Upper lobe of left lung (tissue), 4 donors: ENCODE results near the gene SOST.

Experiments
- POLR2A ChIP-seq, 4 donors: fragments of 450-650 bp; IDR thresholded peaks; one replicate each; pipeline ENCODE4 v1.5.1; 2016 to 2017; ENCODE audit warnings: antibody characterized with exemption in 4 of 4, mild to moderate bottlenecking in 2 of 4
- POLR2AphosphoS5 ChIP-seq, 2 donors: sonication (generic); formaldehyde crosslinking; IDR thresholded peaks; one replicate each; pipeline ENCODE4 v1.5.1; 2017; ENCODE audit warnings: antibody characterized with exemption in 2 of 2
- TF ChIP-seq, protein P1 (sequence below), 6 experiments: fragments of 450-650 bp in 4 of 6; fragments of 200-600 bp in 2 of 6; sonication (generic) in 2 of 6; IDR thresholded peaks; one replicate each; pipeline ENCODE4 v1.5.1; 2016 to 2019; ENCODE audit warnings: antibody characterized with exemption in 6 of 6

DNA sequence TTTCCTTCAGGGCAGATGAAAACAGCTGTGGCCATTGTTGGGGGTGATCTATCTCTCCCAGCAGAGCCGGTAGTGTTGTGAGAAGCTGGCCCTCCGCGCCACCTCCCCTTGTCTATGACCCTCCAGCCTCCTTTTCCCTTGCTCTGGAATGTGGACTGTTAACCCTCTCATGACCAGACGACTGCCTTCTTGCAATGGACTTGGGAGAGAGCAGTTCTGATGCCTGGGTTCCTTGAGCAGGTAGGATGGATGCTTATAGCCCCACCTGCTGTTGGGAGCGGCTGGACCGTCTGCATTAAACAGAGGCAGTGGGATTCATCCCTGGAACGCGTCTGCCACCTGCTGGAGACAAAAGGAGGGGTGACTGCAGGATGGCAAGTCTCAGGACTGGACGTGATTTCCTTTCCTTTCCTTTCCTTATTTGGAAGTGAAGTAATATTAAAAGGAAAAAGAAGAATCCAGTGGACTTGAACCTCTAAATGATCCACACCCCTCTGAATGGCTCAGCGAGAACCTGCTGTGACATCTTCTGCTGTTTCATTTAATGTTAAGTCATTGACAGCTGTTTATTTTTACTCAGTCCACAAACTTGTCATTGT lies 1.8 kb upstream of the SOST start:
- TF ChIP-seq, protein P1, sequence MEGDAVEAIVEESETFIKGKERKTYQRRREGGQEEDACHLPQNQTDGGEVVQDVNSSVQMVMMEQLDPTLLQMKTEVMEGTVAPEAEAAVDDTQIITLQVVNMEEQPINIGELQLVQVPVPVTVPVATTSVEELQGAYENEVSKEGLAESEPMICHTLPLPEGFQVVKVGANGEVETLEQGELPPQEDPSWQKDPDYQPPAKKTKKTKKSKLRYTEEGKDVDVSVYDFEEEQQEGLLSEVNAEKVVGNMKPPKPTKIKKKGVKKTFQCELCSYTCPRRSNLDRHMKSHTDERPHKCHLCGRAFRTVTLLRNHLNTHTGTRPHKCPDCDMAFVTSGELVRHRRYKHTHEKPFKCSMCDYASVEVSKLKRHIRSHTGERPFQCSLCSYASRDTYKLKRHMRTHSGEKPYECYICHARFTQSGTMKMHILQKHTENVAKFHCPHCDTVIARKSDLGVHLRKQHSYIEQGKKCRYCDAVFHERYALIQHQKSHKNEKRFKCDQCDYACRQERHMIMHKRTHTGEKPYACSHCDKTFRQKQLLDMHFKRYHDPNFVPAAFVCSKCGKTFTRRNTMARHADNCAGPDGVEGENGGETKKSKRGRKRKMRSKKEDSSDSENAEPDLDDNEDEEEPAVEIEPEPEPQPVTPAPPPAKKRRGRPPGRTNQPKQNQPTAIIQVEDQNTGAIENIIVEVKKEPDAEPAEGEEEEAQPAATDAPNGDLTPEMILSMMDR (IDR thresholded peaks at IDR 0.05): peak; percentile 92 to 98 (median 96)
- TF ChIP-seq POLR2A (IDR thresholded peaks at IDR 0.05) (no peak), POLR2AphosphoS5 (IDR thresholded peaks at IDR 0.05) (no peak)
